Measurements from ENCODE around the gene VSNL1. TPM values are rescaled to one million over a fixed set of nuclear protein-coding genes. Genes with fewer than 3 reads are reported as not detected.

VSNL1 gene
- total RNA-seq, 6 donors from 2014 or later = 0.33 to 1.2 (median 0.94) TPM; not detected in 3

- TF ChIP-seq POLR2AphosphoS5 (IDR thresholded peaks at IDR 0.05) = no peak
- TF ChIP-seq EP300 (IDR thresholded peaks at IDR 0.05) = no peak
- TF ChIP-seq, protein P1, sequence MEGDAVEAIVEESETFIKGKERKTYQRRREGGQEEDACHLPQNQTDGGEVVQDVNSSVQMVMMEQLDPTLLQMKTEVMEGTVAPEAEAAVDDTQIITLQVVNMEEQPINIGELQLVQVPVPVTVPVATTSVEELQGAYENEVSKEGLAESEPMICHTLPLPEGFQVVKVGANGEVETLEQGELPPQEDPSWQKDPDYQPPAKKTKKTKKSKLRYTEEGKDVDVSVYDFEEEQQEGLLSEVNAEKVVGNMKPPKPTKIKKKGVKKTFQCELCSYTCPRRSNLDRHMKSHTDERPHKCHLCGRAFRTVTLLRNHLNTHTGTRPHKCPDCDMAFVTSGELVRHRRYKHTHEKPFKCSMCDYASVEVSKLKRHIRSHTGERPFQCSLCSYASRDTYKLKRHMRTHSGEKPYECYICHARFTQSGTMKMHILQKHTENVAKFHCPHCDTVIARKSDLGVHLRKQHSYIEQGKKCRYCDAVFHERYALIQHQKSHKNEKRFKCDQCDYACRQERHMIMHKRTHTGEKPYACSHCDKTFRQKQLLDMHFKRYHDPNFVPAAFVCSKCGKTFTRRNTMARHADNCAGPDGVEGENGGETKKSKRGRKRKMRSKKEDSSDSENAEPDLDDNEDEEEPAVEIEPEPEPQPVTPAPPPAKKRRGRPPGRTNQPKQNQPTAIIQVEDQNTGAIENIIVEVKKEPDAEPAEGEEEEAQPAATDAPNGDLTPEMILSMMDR (IDR thresholded peaks at IDR 0.05) = no peak
- no peak for TF ChIP-seq POLR2A (IDR thresholded peaks at IDR 0.05)
- Histone ChIP-seq H3K4me1 (no peaks in the 10 kb centered on the region), H3K9me3 (no peaks in the 10 kb centered on the region), H3K36me3 (peaks cover 11 to 69% (median 24%) of the 10 kb centered on the region in 4 donors), H3K4me3 (no peak overlapping the region), H3K27ac (no peak overlapping the region), H3K27me3 (no peaks in the 10 kb centered on the region)
- WGBS, 2 donors = 97% methylated on average over 7 of the region's 7 CpGs
- ATAC-seq (ENCODE audit: low FRiP score in 2 of 2) (no peak), DNase-seq (no peak)
Observed at GRCh38 chr2:17690776-17691175, 150.3 kb downstream of the VSNL1 start.

Other genes with a start within 250 kb of the VSNL1 start
- gene RAD51AP2, start 22.3 kb upstream of the VSNL1 start, total RNA-seq = under 1 TPM in 1 of 6 donors, not detected in 5; 0.06 TPM
- 10 to 100 TPM in 5 of 6 donors, 1 to 10 TPM in 1; 5.8 to 30.8 (median 13.6) TPM for gene SMC6, start 213.1 kb downstream of the VSNL1 start, total RNA-seq
- 1 to 10 TPM; 4.9 to 8.2 (median 7.3) TPM for gene GEN1, start 213.4 kb downstream of the VSNL1 start, total RNA-seq

Measured in upper lobe of left lung (tissue), 6 donors.